Naive thymus-derived CD4-positive, alpha-beta T cell (primary cell): Measurements from ENCODE around the gene SECISBP2. TPM values are rescaled to one million over a fixed set of nuclear protein-coding genes. Genes with fewer than 3 reads are reported as not detected.

Experiments
- ATAC-seq: fragments of 150-1000 bp; cut with Tn5 transposase; 2 replicates; pipeline ENCODE4 v1.10.0; 2021; ENCODE audit warnings: mild to moderate bottlenecking, moderate library complexity
- CTCF ChIA-PET: fragments of 350-600 bp; sonication (Branson Sonifier 250); formaldehyde crosslinking; loops from one replicate; lab custom pipeline; 2021; ENCODE audit warnings: antibody characterized with exemption; lab: Charles Lee
- POLR2A ChIA-PET: fragments of 350-600 bp; sonication (Branson Sonifier 250); formaldehyde crosslinking; loops from one replicate; lab custom pipeline; 2021; ENCODE audit warnings: antibody characterized with exemption, inconsistent platforms; lab: Charles Lee
- DNase-seq, 9 donors: peaks; one replicate each; pipeline versions ENCODE4 v3.0.0 to v3.0.0-alpha.2; 2020 to 2022; ENCODE audit warnings: mixed read lengths in 1 of 9
- H3K27ac ChIP-seq: one replicate; pipeline ENCODE4 v1.7.0; 2013; ENCODE audit warnings: mild to moderate bottlenecking, low read depth, low read length, moderate library complexity
- H3K27me3 ChIP-seq, 2 donors: one replicate each; pipeline ENCODE4 v1.7.0; 2013; ENCODE audit warnings: low read length in 2 of 2, mild to moderate bottlenecking in 2 of 2, moderate library complexity in 2 of 2; ENCODE audit not compliant: control insufficient read depth in 2 of 2, insufficient read depth in 2 of 2
- H3K36me3 ChIP-seq, 3 experiments: 1 replicate in 2 of 3; 2 replicates in 1 of 3; pipeline ENCODE4 v1.7.0; 2013; ENCODE audit warnings: low read length in 3 of 3, mild to moderate bottlenecking in 3 of 3, moderate library complexity in 1 of 3; ENCODE audit not compliant: insufficient read depth in 3 of 3, control insufficient read depth in 2 of 3
- H3K4me1 ChIP-seq, 2 donors: one replicate each; pipeline ENCODE4 v1.7.0; 2013; ENCODE audit warnings: low read length in 2 of 2, mild to moderate bottlenecking in 2 of 2, moderate library complexity in 1 of 2; ENCODE audit not compliant: control insufficient read depth in 2 of 2, insufficient read depth in 2 of 2
- H3K4me3 ChIP-seq: 2 replicates; pipeline ENCODE4 v1.7.0; 2013; ENCODE audit warnings: mild to moderate bottlenecking, low read length
- H3K9me3 ChIP-seq, 3 experiments: 1 replicate in 2 of 3; 2 replicates in 1 of 3; pipeline ENCODE4 v1.7.0; 2013; ENCODE audit warnings: low read length in 3 of 3; ENCODE audit not compliant: control insufficient read depth in 2 of 3
- H3K27ac Mint-ChIP-seq, 9 donors: one replicate each; pipeline ENCODE4 v1.8.0; 2020 to 2022; ENCODE audit warnings: mixed read lengths in 9 of 9, mild to moderate bottlenecking in 8 of 9, moderate library complexity in 5 of 9, inconsistent platforms in 2 of 9
- H3K27me3 Mint-ChIP-seq, 5 donors: one replicate each; pipeline ENCODE4 v1.8.0; 2021 to 2022; ENCODE audit warnings: mixed read lengths in 5 of 5, mild to moderate bottlenecking in 1 of 5
- H3K36me3 Mint-ChIP-seq, 5 donors: one replicate each; pipeline ENCODE4 v1.8.0; 2020 to 2022; ENCODE audit warnings: mixed read lengths in 5 of 5, mild to moderate bottlenecking in 3 of 5, inconsistent platforms in 1 of 5
- H3K4me1 Mint-ChIP-seq, 7 donors: one replicate each; pipeline ENCODE4 v1.8.0; 2020 to 2022; ENCODE audit warnings: mixed read lengths in 7 of 7, mild to moderate bottlenecking in 3 of 7, inconsistent platforms in 1 of 7
- H3K4me3 Mint-ChIP-seq, 10 donors: one replicate each; pipeline ENCODE4 v1.8.0; 2020 to 2022; ENCODE audit warnings: mild to moderate bottlenecking in 10 of 10, mixed read lengths in 10 of 10, moderate library complexity in 6 of 10, inconsistent platforms in 2 of 10
- H3K9me3 Mint-ChIP-seq, 11 donors: one replicate each; pipeline ENCODE4 v1.8.0; 2020 to 2022; ENCODE audit warnings: mixed read lengths in 11 of 11, mild to moderate bottlenecking in 4 of 11, inconsistent platforms in 1 of 11, moderate library complexity in 1 of 11
- intact Hi-C, 2 donors: fragments of 100-400 bp; cut with micrococcal nuclease; formaldehyde crosslinking; loops; one replicate each; pipeline ENCODE4 v1.15.1; 2023
- polyA plus RNA-seq, 2 donors: library from polyadenylated mRNA; unstranded; fragments of 300-500 nt; fragmentation: Illumina TruSeq; gene quantifications; one replicate each; pipeline ENCODE4 v1.2.3, GENCODE V29; 2021
- total RNA-seq, 6 experiments: library from RNA in 5 of 6; stranded (reverse) in 5 of 6; gene quantifications; 1 replicate in 5 of 6; 2 replicates in 1 of 6; pipeline ENCODE4 v1.2.3 and lab custom pipeline; 2021 to 2026

SECISBP2 gene
- total and polyA plus RNA-seq, 7 experiments from 2014 or later, result 20.1 to 130 (median 100) TPM

DNA sequence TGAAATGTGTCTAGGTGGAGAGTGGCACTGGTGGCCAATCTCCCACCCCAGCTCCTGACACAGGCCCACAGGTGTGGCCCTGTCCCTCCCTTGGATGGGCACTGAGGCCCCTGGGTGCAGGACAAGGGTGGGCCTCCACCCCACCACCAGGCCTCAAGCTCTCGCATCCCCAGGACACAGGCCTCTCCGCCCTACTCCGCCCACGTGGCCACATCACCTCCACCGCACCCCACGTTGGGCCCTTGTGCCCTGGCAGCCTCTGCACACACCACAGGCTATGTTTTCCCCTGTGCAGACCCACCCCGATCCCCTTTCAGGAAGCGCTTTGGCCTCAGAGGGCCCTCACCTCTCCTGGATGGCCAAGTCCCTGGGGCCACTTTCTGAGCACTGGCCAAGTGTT, 54.7 kb downstream of the SECISBP2 start:
- Histone ChIP-seq H3K4me3 (no peak overlapping the region), H3K27ac (peak overlapping the region; percentile 5), H3K9me3 (no peaks in the 10 kb centered on the region), H3K36me3 (peaks cover 5 to 26% (median 5%) of the 10 kb centered on the region in 3 experiments), H3K4me1 (peaks cover 0 to 10% of the 10 kb centered on the region in 2 donors), H3K27me3 (no peaks in the 10 kb centered on the region)
- ChIA-PET CTCF (interaction anchor here (1.0 kb wide), 1 partner anchor 150 kb away, joined by 3 read pairs; no protein-coding TSS in a partner anchor), POLR2A (no interaction called here)
- peaks cover 4 to 18% (median 7%) of the 10 kb centered on the region in 5 donors for H3K36me3 Mint-ChIP-seq
- H3K9me3 Mint-ChIP-seq, result peaks cover 0 to 13% (median 0%) of the 10 kb centered on the region in 11 donors
- H3K4me1 Mint-ChIP-seq, result peaks cover 19 to 57% (median 27%) of the 10 kb centered on the region in 7 donors
- no peaks in the 10 kb centered on the region for H3K27me3 Mint-ChIP-seq
- ATAC-seq, result peak; percentile 5
- peak overlapping the region; percentile 56 to 91 (median 82) for H3K27ac Mint-ChIP-seq
- DNase-seq, result peak in 2 of 9 donors; percentile 25 to 28
- peak overlapping the region in 2 of 10 donors; percentile 34 to 35 for H3K4me3 Mint-ChIP-seq
- intact Hi-C loops, result no loop called here

DNA sequence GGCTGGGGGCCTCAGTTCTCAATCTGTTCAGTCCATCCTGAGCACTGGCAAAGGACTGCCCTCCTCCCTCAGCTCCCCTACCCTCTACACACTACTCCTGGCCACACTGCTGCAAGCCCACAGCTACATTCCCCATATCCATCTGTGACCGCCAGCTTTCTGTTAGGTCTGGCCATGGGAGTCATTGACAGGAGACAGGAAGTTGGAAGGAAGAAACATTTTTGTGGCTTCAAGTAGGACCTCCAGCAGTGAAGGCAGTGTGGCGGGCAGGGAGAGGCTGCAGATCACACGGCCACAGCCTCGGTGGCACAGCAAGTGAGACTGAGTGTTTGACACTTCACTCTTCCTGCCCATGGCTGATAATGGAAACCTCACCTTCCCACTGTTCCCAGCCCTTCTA, 55.9 kb downstream of the SECISBP2 start:
- peaks cover 0 to 10% of the 10 kb centered on the region in 2 donors for H3K4me1 ChIP-seq
- no peak overlapping the region for H3K4me3 ChIP-seq
- peaks cover 9 to 38% (median 12%) of the 10 kb centered on the region in 3 experiments for H3K36me3 ChIP-seq
- no peak overlapping the region for H3K27ac ChIP-seq
- H3K4me3 Mint-ChIP-seq, result peak overlapping the region in 3 of 10 donors; percentile 42 to 62 (median 45)
- intact Hi-C loops, result loop anchor here in 1 of 2 donors (2.0 kb wide), 1 partner anchor 175 kb away; no protein-coding TSS in a partner anchor
- H3K9me3 Mint-ChIP-seq, result peaks cover 0 to 10% (median 0%) of the 10 kb centered on the region in 11 donors
- POLR2A ChIA-PET, result interaction anchor here (0.6 kb wide), 1 partner anchor 82 kb away, joined by 3 read pairs; no protein-coding TSS in a partner anchor
- peaks cover 15 to 57% (median 28%) of the 10 kb centered on the region in 7 donors for H3K4me1 Mint-ChIP-seq
- peak overlapping the region; percentile 43 to 87 (median 71) for H3K27ac Mint-ChIP-seq
- no peaks in the 10 kb centered on the region for H3K9me3 ChIP-seq
- no peak for ATAC-seq
- CTCF ChIA-PET, result interaction anchor here (0.5 kb wide), 1 partner anchor 47 kb away, joined by 5 read pairs; no protein-coding TSS in a partner anchor
- no peak for DNase-seq
- H3K36me3 Mint-ChIP-seq, result peaks cover 4 to 27% (median 10%) of the 10 kb centered on the region in 5 donors
- no peaks in the 10 kb centered on the region for H3K27me3 ChIP-seq
- H3K27me3 Mint-ChIP-seq, result no peaks in the 10 kb centered on the region

DNA sequence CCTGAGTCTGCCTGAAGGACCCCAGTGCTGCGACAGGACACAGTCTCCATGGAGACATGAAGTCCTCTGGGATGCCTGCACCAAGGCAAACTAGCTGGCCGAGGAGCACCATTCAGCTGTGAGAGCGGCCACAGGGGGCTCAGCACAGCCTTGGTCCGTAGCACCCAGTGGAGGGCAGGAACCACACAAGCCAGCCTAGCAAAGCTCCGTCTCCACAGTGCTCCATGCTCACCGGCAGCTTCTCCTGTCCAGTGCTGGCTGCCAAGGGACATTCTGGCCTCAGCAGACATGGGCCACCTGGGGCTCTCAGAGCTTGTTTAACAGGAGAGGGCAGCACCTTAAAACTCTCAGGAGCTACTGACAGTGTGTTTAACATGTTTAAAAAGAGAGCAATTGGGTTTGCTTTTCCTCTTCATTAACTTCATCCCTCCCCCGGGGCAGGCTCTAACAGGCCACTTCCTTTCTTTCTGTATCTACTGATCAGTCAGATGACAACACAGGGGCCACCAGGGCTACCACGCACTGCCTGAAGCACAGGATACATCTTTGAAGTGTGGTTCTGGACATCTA, 57.0 kb downstream of the SECISBP2 start:
- Mint-ChIP-seq H3K27ac (peak overlapping the region; percentile 37 to 90 (median 83)), H3K9me3 (peaks cover 0 to 10% (median 0%) of the 10 kb centered on the region in 11 donors), H3K4me3 (peak overlapping the region in 3 of 10 donors; percentile 10 to 59 (median 24)), H3K36me3 (peaks cover 8 to 32% (median 15%) of the 10 kb centered on the region in 5 donors), H3K27me3 (no peaks in the 10 kb centered on the region), H3K4me1 (peaks cover 22 to 68% (median 38%) of the 10 kb centered on the region in 7 donors)
- DNase-seq (no peak), ATAC-seq (peak; percentile 42)
- no peaks in the 10 kb centered on the region for H3K27me3 ChIP-seq
- POLR2A ChIA-PET, result no interaction called here
- peaks cover 9 to 45% (median 12%) of the 10 kb centered on the region in 3 experiments for H3K36me3 ChIP-seq
- intact Hi-C loops, result loop anchor here (2.0 to 5.0 kb wide), 2 partner anchors 58 to 174 kb away; partner anchors contain the start of gene SECISBP2 (in 1 of the 2)
- no peak overlapping the region for H3K4me3 ChIP-seq
- H3K4me1 ChIP-seq, result peaks cover 7 to 10% of the 10 kb centered on the region in 2 donors
- peak overlapping the region; percentile 52 for H3K27ac ChIP-seq
- no peaks in the 10 kb centered on the region for H3K9me3 ChIP-seq
- CTCF ChIA-PET, result interaction anchor here (0.5 to 0.7 kb wide), 2 partner anchors 173 to 183 kb away, joined by 3 to 4 read pairs; no protein-coding TSS in a partner anchor

DNA sequence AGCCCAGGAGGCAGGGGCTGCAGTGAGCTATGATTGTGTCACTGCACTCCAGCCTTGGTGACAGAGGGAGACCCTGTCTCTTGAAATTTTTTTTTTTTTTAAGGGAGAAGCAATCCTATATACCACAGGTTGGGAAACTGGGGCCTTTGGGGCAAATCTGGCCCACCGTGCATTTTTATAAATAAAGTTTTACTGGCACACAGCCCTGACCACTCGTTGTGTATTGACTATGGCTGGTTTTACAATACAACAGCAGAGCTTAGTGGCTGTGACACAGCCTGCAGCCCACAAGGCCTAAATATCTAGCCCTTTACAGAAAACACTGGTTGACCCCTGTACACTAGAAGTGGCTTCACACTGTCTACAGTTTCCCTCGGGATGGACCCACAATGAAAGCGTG, 58.0 kb downstream of the SECISBP2 start:
- H3K9me3 Mint-ChIP-seq, result peaks cover 0 to 10% (median 0%) of the 10 kb centered on the region in 11 donors
- POLR2A ChIA-PET, result interaction anchor here (0.7 to 1.2 kb wide), 3 partner anchors 10 to 172 kb away, joined by 3 to 5 read pairs (median 4); no protein-coding TSS in a partner anchor
- peak overlapping the region in 8 of 9 donors; percentile 62 to 87 (median 78) for H3K27ac Mint-ChIP-seq
- DNase-seq (no peak), ATAC-seq (no peak)
- H3K4me3 Mint-ChIP-seq, result peak overlapping the region in 1 of 10 donors; percentile 61
- peaks cover 8 to 36% (median 15%) of the 10 kb centered on the region in 5 donors for H3K36me3 Mint-ChIP-seq
- no peaks in the 10 kb centered on the region for H3K27me3 ChIP-seq
- peaks cover 8 to 10% of the 10 kb centered on the region in 2 donors for H3K4me1 ChIP-seq
- peak overlapping the region; percentile 52 for H3K27ac ChIP-seq
- CTCF ChIA-PET, result no interaction called here
- no peaks in the 10 kb centered on the region for H3K27me3 Mint-ChIP-seq
- H3K9me3 ChIP-seq, result no peaks in the 10 kb centered on the region
- peaks cover 17 to 49% (median 19%) of the 10 kb centered on the region in 3 experiments for H3K36me3 ChIP-seq
- no peak overlapping the region for H3K4me3 ChIP-seq
- intact Hi-C loops, result loop anchor here in 1 of 2 donors (5.0 kb wide), 1 partner anchor 59 kb away; the partner anchor contains the start of gene SECISBP2
- peaks cover 32 to 78% (median 46%) of the 10 kb centered on the region in 7 donors for H3K4me1 Mint-ChIP-seq

DNA sequence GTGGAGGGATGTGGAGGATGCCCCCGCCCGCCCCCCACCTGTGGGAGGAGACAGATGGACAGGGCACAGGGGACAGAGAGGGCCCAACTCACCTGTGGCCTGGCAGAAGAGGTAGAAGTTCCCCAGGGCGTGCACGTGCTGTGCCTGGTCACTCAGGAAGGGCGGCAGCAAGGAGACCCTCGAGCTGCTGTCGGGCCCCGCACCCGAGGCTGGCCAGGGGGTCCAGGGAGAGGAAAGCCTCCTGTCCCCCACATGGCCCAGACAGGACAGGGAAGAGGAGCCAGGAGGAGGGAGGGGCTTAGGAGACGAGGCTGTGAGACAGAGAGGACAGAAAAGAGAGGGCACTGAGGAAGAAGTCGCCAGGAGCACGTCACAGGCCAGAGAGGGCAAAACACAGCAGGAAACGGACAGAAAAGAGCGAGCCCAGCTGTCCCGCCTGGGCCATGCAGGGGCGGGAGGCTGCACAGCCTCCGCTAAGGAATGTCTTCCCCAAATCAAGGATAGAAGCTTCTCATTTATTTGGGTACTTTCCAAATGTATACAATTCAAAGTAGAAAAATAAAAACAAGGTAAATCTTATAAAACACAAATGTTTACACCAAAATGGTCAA, 58.5 kb downstream of the SECISBP2 start:
- H3K27ac Mint-ChIP-seq, result peak overlapping the region; percentile 35 to 93 (median 84)
- H3K4me1 ChIP-seq, result peaks cover 10 to 12% of the 10 kb centered on the region in 2 donors
- peaks cover 0 to 10% (median 0%) of the 10 kb centered on the region in 11 donors for H3K9me3 Mint-ChIP-seq
- peaks cover 8 to 41% (median 17%) of the 10 kb centered on the region in 5 donors for H3K36me3 Mint-ChIP-seq
- H3K9me3 ChIP-seq, result no peaks in the 10 kb centered on the region
- H3K4me3 Mint-ChIP-seq, result peak overlapping the region in 1 of 10 donors; percentile 61
- H3K27me3 Mint-ChIP-seq, result no peaks in the 10 kb centered on the region
- CTCF ChIA-PET, result interaction anchor here (1.4 kb wide), 1 partner anchor 172 kb away, joined by 4 read pairs; no protein-coding TSS in a partner anchor
- H3K27me3 ChIP-seq, result no peaks in the 10 kb centered on the region
- ATAC-seq (no peak), DNase-seq (no peak)
- H3K4me1 Mint-ChIP-seq, result peaks cover 35 to 84% (median 52%) of the 10 kb centered on the region in 7 donors
- no peak overlapping the region for H3K4me3 ChIP-seq
- intact Hi-C loops, result loop anchor here in 1 of 2 donors (5.0 kb wide), 1 partner anchor 60 kb away; the partner anchor contains the start of gene SECISBP2
- POLR2A ChIA-PET, result interaction anchor here (1.0 to 1.2 kb wide), 2 partner anchors 9 to 102 kb away, joined by 3 to 4 read pairs; no protein-coding TSS in a partner anchor
- peaks cover 17 to 55% (median 23%) of the 10 kb centered on the region in 3 experiments for H3K36me3 ChIP-seq
- H3K27ac ChIP-seq, result no peak overlapping the region

DNA sequence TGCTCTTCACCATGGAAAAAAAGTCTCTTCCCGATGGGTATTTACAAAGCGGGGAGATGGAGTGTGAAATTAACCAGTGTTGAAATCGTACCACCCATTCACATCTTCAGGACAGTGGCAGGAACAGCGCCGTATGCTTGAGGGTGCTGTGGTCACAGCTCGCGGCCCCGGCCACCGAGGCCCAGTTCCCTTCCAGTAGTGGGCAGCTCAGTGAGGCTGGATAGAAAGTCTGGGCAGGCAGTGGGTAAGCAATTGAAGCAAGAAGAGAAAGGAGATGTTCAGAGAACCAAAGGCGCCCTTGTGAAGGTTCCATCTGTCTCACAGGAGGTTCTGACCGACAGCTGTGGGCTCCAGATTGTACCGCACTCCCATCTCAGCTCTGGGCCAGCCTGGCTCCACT, 59.1 kb downstream of the SECISBP2 start:
- peaks cover 41 to 83% (median 58%) of the 10 kb centered on the region in 7 donors for H3K4me1 Mint-ChIP-seq
- CTCF ChIA-PET, result interaction anchor here (1.4 kb wide), 1 partner anchor 171 kb away, joined by 4 read pairs; no protein-coding TSS in a partner anchor
- H3K27ac ChIP-seq, result no peak overlapping the region

More for the DNA sequence above, 59.1 kb downstream of the SECISBP2 start:
- H3K27me3 Mint-ChIP-seq, result no peaks in the 10 kb centered on the region
- peak overlapping the region in 1 of 10 donors; percentile 9 for H3K4me3 Mint-ChIP-seq
- Histone ChIP-seq H3K4me3 (no peak overlapping the region), H3K4me1 (peaks cover 10 to 12% of the 10 kb centered on the region in 2 donors), H3K27me3 (no peaks in the 10 kb centered on the region), H3K9me3 (no peaks in the 10 kb centered on the region), H3K36me3 (peaks cover 17 to 60% (median 27%) of the 10 kb centered on the region in 3 experiments)
- no peak for DNase-seq
- ATAC-seq, result no peak
- intact Hi-C loops, result loop anchor here in 1 of 2 donors (5.0 kb wide), 1 partner anchor 60 kb away; the partner anchor contains the start of gene SECISBP2
- peaks cover 8 to 44% (median 17%) of the 10 kb centered on the region in 5 donors for H3K36me3 Mint-ChIP-seq
- peaks cover 0 to 7% (median 0%) of the 10 kb centered on the region in 11 donors for H3K9me3 Mint-ChIP-seq
- H3K27ac Mint-ChIP-seq, result peak overlapping the region in 8 of 9 donors; percentile 53 to 93 (median 84)
- POLR2A ChIA-PET, result interaction anchor here (1.0 to 1.2 kb wide), 2 partner anchors 9 to 101 kb away, joined by 3 to 4 read pairs; no protein-coding TSS in a partner anchor
